Dedifferentiated amniotic fluid mesenchymal stem cell (primary cell): ENCODE data around the gene PAQR6.

Experiments
- DNase-seq: peaks from one replicate; pipeline ENCODE4 v3.0.0-alpha.2; 2016; ENCODE audit errors: extremely low spot score

PAQR6 gene

GRCh38 chr1:156247460-156248322 is at the start of gene PAQR6:
TSS of gene PAQR6 (minus strand) at chr1:156248056. CDS start at chr1:156246731, 1,325 bp downstream.
- DNase-seq = no peak

GRCh38 chr1:156295391-156295947 is 47.6 kb upstream of the PAQR6 start, which contains the start of gene GLMP:
TSS of gene GLMP (minus strand) at chr1:156295679. CDS start at chr1:156295645, 34 bp downstream.
- peak; percentile 59 for DNase-seq

GRCh38 chr1:156293895-156294294 is 46.0 kb upstream of the PAQR6 start:
- no peak for DNase-seq

- DNase-seq = no peak
Measured at GRCh38 chr1:156293098-156293434, 45.2 kb upstream of the PAQR6 start.

- peak; percentile 83 for DNase-seq
Measured at GRCh38 chr1:156291226-156292061, 43.6 kb upstream of the PAQR6 start.

- DNase-seq = no peak
Measured at GRCh38 chr1:156289857-156290256, 42.0 kb upstream of the PAQR6 start.

- no peak for DNase-seq
Measured at GRCh38 chr1:156286061-156286460, 38.2 kb upstream of the PAQR6 start.

- no peak for DNase-seq
Measured at GRCh38 chr1:156285437-156285836, 37.6 kb upstream of the PAQR6 start.

- DNase-seq = no peak
Measured at GRCh38 chr1:156284757-156285156, 36.9 kb upstream of the PAQR6 start.

GRCh38 chr1:156284112-156284511 is 36.3 kb upstream of the PAQR6 start, which contains the start of gene TMEM79:
TSS of gene TMEM79 (plus strand) at chr1:156284325. CDS start at chr1:156285227, 902 bp downstream.
- no peak for DNase-seq

GRCh38 chr1:156283521-156283920 is 35.7 kb upstream of the PAQR6 start:
- DNase-seq = no peak

- peak; percentile 99 for DNase-seq
Measured at GRCh38 chr1:156282479-156283222, 34.8 kb upstream of the PAQR6 start, which contains the start of gene SMG5. TSS of gene SMG5 (minus strand) at chr1:156282825. CDS start at chr1:156282680, 145 bp downstream.

GRCh38 chr1:156281693-156282478 is 34.0 kb upstream of the PAQR6 start:
- no peak for DNase-seq

GRCh38 chr1:156281281-156281680 is 33.4 kb upstream of the PAQR6 start:
- peak; percentile 44 for DNase-seq

GRCh38 chr1:156279837-156280236 is 32.0 kb upstream of the PAQR6 start:
- DNase-seq = no peak

GRCh38 chr1:156276966-156277381 is 29.1 kb upstream of the PAQR6 start:
- DNase-seq = no peak

GRCh38 chr1:156276532-156276931 is 28.7 kb upstream of the PAQR6 start:
- no peak for DNase-seq

- no peak for DNase-seq
Measured at GRCh38 chr1:156270314-156270713, 22.5 kb upstream of the PAQR6 start.

- DNase-seq = no peak
Measured at GRCh38 chr1:156268336-156268735, 20.5 kb upstream of the PAQR6 start.

- DNase-seq = no peak
Measured at GRCh38 chr1:156266051-156266450, 18.2 kb upstream of the PAQR6 start.

- DNase-seq = no peak
Measured at GRCh38 chr1:156263288-156263655, 15.4 kb upstream of the PAQR6 start.
